ENCODE measurements around the gene MRM3.

MRM3 gene

GRCh38 chr17:752620-753219, 29.4 kb upstream of the MRM3 start:
- TF ChIP-seq FOXP2 (optimal IDR thresholded peaks at IDR 0.05; ENCODE audit: borderline replicate concordance, extremely low read depth, extremely low read length, insufficient read depth), result no peak
- TF ChIP-seq, protein P1, sequence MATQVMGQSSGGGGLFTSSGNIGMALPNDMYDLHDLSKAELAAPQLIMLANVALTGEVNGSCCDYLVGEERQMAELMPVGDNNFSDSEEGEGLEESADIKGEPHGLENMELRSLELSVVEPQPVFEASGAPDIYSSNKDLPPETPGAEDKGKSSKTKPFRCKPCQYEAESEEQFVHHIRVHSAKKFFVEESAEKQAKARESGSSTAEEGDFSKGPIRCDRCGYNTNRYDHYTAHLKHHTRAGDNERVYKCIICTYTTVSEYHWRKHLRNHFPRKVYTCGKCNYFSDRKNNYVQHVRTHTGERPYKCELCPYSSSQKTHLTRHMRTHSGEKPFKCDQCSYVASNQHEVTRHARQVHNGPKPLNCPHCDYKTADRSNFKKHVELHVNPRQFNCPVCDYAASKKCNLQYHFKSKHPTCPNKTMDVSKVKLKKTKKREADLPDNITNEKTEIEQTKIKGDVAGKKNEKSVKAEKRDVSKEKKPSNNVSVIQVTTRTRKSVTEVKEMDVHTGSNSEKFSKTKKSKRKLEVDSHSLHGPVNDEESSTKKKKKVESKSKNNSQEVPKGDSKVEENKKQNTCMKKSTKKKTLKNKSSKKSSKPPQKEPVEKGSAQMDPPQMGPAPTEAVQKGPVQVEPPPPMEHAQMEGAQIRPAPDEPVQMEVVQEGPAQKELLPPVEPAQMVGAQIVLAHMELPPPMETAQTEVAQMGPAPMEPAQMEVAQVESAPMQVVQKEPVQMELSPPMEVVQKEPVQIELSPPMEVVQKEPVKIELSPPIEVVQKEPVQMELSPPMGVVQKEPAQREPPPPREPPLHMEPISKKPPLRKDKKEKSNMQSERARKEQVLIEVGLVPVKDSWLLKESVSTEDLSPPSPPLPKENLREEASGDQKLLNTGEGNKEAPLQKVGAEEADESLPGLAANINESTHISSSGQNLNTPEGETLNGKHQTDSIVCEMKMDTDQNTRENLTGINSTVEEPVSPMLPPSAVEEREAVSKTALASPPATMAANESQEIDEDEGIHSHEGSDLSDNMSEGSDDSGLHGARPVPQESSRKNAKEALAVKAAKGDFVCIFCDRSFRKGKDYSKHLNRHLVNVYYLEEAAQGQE (IDR thresholded peaks at IDR 0.05; ENCODE audit: insufficient read depth in 1 of 2, low read depth in 2 of 2, low read length in 2 of 2), result no peak
- no peak for TF ChIP-seq POLR2AphosphoS5 (IDR thresholded peaks at IDR 0.05; ENCODE audit: low read depth, low read length)
- TF ChIP-seq SIN3A (IDR thresholded peaks at IDR 0.05; ENCODE audit: borderline replicate concordance, insufficient read depth, low read length), result no peak
- TF ChIP-seq TAF1 (IDR thresholded peaks at IDR 0.05; ENCODE audit: borderline replicate concordance, insufficient read depth, low read length), result no peak

DNA sequence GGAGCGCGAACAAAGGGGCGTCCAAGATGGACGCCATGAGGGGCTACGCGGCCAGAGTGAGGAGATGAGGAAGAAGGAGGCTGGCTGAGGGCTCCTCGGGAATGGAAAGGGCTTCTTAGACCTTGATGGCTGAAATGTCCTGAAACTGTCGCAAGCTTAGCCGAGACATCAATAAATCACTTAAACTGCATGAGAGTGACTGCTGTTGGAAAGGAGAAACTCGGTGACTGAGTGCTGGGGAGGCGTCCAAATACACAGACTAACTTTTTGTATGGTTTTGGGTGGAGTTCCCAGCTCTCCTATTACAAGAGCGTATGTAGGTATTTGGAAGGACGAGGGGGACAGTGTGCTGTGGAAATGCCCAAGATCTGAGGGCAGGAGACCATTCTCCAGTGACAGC, 28.7 kb upstream of the MRM3 start:
- TF ChIP-seq TAF1 (IDR thresholded peaks at IDR 0.05; ENCODE audit: borderline replicate concordance, insufficient read depth, low read length) (no peak), FOXP2 (optimal IDR thresholded peaks at IDR 0.05; ENCODE audit: borderline replicate concordance, extremely low read depth, extremely low read length, insufficient read depth) (no peak), SIN3A (IDR thresholded peaks at IDR 0.05; ENCODE audit: borderline replicate concordance, insufficient read depth, low read length) (no peak), POLR2AphosphoS5 (IDR thresholded peaks at IDR 0.05; ENCODE audit: low read depth, low read length) (no peak)
- TF ChIP-seq, protein P1 (IDR thresholded peaks at IDR 0.05; ENCODE audit: insufficient read depth in 1 of 2, low read depth in 2 of 2, low read length in 2 of 2), result no peak

DNA sequence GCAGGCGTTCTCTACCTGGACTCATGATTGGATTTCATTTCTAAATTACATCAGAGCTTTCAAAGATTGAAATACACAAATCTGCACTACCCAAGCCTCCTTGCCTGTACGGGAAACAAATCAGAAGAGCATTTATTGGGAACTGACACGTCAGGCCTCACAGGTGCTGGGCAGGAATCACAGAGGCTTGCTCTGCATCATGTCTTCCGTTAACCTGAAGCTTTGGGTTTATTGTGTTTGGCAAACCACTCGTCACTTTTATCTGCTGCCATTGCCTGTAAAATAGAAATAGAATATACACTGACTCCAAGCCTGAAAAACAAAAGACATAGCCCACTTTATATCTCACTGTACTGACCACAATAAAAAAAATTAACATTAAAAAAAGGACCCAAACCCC, 22.2 kb upstream of the MRM3 start:
- TF ChIP-seq TAF1 (IDR thresholded peaks at IDR 0.05; ENCODE audit: borderline replicate concordance, insufficient read depth, low read length) (no peak), SIN3A (IDR thresholded peaks at IDR 0.05; ENCODE audit: borderline replicate concordance, insufficient read depth, low read length) (no peak), POLR2AphosphoS5 (IDR thresholded peaks at IDR 0.05; ENCODE audit: low read depth, low read length) (no peak)
- TF ChIP-seq, protein P1 (IDR thresholded peaks at IDR 0.05; ENCODE audit: insufficient read depth in 1 of 2, low read depth in 2 of 2, low read length in 2 of 2), result no peak

DNA sequence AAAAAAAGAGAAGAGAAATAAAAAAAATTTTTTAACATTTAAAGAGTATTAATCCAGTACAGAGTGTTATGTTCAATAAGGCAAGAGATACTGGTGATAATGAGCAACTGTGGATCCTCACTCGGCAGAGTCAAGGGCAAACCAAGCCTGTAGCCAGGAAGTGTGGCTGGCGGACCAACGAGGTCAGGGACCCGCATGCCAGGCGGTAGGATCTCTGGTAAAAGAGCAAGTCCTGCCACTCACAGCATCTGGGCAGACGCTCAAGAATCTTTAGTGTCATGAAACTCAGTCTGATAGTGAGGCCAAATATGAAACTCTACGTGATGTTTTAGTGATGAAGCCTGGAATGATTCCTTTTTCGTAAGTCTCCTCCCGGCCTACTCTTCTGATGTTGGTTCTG, 21.8 kb upstream of the MRM3 start:
- TF ChIP-seq, protein P1 (IDR thresholded peaks at IDR 0.05; ENCODE audit: insufficient read depth in 1 of 2, low read depth in 2 of 2, low read length in 2 of 2), result no peak
- no peak for TF ChIP-seq POLR2AphosphoS5 (IDR thresholded peaks at IDR 0.05; ENCODE audit: low read depth, low read length)
- no peak for TF ChIP-seq TAF1 (IDR thresholded peaks at IDR 0.05; ENCODE audit: borderline replicate concordance, insufficient read depth, low read length)
- no peak for TF ChIP-seq FOXP2 (optimal IDR thresholded peaks at IDR 0.05; ENCODE audit: borderline replicate concordance, extremely low read depth, extremely low read length, insufficient read depth)
- no peak for TF ChIP-seq SIN3A (IDR thresholded peaks at IDR 0.05; ENCODE audit: borderline replicate concordance, insufficient read depth, low read length)

GRCh38 chr17:767076-767475, 15.1 kb upstream of the MRM3 start:
- TF ChIP-seq FOXP2 (optimal IDR thresholded peaks at IDR 0.05; ENCODE audit: borderline replicate concordance, extremely low read depth, extremely low read length, insufficient read depth), result no peak
- TF ChIP-seq POLR2AphosphoS5 (IDR thresholded peaks at IDR 0.05; ENCODE audit: low read depth, low read length), result no peak
- TF ChIP-seq, protein P1 (IDR thresholded peaks at IDR 0.05; ENCODE audit: insufficient read depth in 1 of 2, low read depth in 2 of 2, low read length in 2 of 2), result no peak
- TF ChIP-seq SIN3A (IDR thresholded peaks at IDR 0.05; ENCODE audit: borderline replicate concordance, insufficient read depth, low read length), result no peak
- TF ChIP-seq TAF1 (IDR thresholded peaks at IDR 0.05; ENCODE audit: borderline replicate concordance, insufficient read depth, low read length), result no peak
